Smooth muscle cell (in vitro differentiated cells): ENCODE data around the gene SEPTIN12. TPM values are rescaled to one million over a fixed set of nuclear protein-coding genes. Genes with fewer than 3 reads are reported as not detected.

Source experiments
- DNase-seq: peaks from one replicate; lab custom pipeline; 2025; ENCODE audit not compliant: unreplicated experiment; lab: John Stamatoyannopoulos, UW
- H2AFZ ChIP-seq: fragments of 200-600 bp; sonication (generic); 2 replicates; pipeline ENCODE4 v1.6.0; 2016; ENCODE audit warnings: antibody characterized with exemption, low read depth, mild to moderate bottlenecking
- H3F3A ChIP-seq: fragments of 200-600 bp; sonication (generic); 2 replicates; pipeline ENCODE4 v1.6.0; 2017; ENCODE audit warnings: antibody characterized with exemption, low read depth
- H3K27ac ChIP-seq: fragments of 200-600 bp; sonication (generic); 2 replicates; pipeline ENCODE4 v1.5.1; 2016; ENCODE audit warnings: low read depth, mild to moderate bottlenecking
- H3K27me3 ChIP-seq: fragments of 200-600 bp; sonication (generic); 2 replicates; pipeline ENCODE4 v1.6.1; 2016; ENCODE audit warnings: low read depth, mild to moderate bottlenecking
- H3K36me3 ChIP-seq: fragments of 200-600 bp; sonication (generic); 2 replicates; pipeline ENCODE4 v1.5.1; 2016; ENCODE audit warnings: low read depth
- H3K4me1 ChIP-seq: fragments of 200-600 bp; sonication (generic); 2 replicates; pipeline ENCODE4 v1.5.1; 2016; ENCODE audit warnings: low read depth
- H3K4me2 ChIP-seq: fragments of 200-600 bp; sonication (generic); 2 replicates; pipeline ENCODE4 v1.6.0; 2016; ENCODE audit warnings: mild to moderate bottlenecking
- H3K4me3 ChIP-seq: fragments of 200-600 bp; sonication (generic); 2 replicates; pipeline ENCODE4 v1.5.1; 2016; ENCODE audit warnings: mild to moderate bottlenecking
- H3K79me2 ChIP-seq: fragments of 200-600 bp; sonication (generic); 2 replicates; pipeline ENCODE4 v1.6.0; 2016; ENCODE audit warnings: low read depth, mild to moderate bottlenecking
- H3K9ac ChIP-seq: fragments of 200-600 bp; sonication (generic); 2 replicates; pipeline ENCODE4 v1.6.0; 2016; ENCODE audit warnings: low read depth
- H3K9me3 ChIP-seq: fragments of 200-600 bp; sonication (generic); replicated peaks from 2 replicates; pipeline ENCODE4 v1.5.1; 2016; ENCODE audit warnings: low read depth
- H4K20me1 ChIP-seq: fragments of 200-600 bp; sonication (generic); 2 replicates; pipeline ENCODE4 v1.6.0; 2016; ENCODE audit warnings: low read depth
- CTCF ChIP-seq: fragments of 200-600 bp; sonication (generic); IDR thresholded peaks from 2 replicates; pipeline ENCODE4 v1.5.1; 2017; ENCODE audit warnings: borderline replicate concordance, mild to moderate bottlenecking, antibody characterized with exemption; ENCODE audit not compliant: insufficient read depth, poor library complexity, severe bottlenecking
- WGBS: methylation state at CpG from one replicate; pipeline ENCODE4 v1.1.7; 2016; ENCODE audit warnings: low lambda C conversion rate; 5-methylcytosine and 5-hydroxymethylcytosine counted together
- polyA plus RNA-seq: library from polyadenylated mRNA; unstranded; fragments of >200 nt; fragmentation: Nextera tagmentation; extraction: Ambion mirVana; gene quantifications from 2 replicates; pipeline ENCODE4 v1.2.1, GENCODE V29; 2016
- total RNA-seq: library from RNA; depleted of rRNA; stranded (reverse); fragments of >200 nt; gene quantifications from 2 replicates; pipeline ENCODE4 v1.2.3, GENCODE V29; 2014

Gene SEPTIN12
- total and polyA plus RNA-seq, 2 experiments from 2014 or later, result not detected

GRCh38 chr16:4811242-4811641 lies 23.1 kb upstream of the SEPTIN12 start:
- WGBS, result 100% methylated on average over 3 of the region's 3 CpGs
- peaks cover 21% of the 10 kb centered on the region for H3K36me3 ChIP-seq
- H3K79me2 ChIP-seq, result no peaks in the 10 kb centered on the region
- H3K4me2 ChIP-seq, result no peak overlapping the region
- peaks cover under 1% of the 10 kb centered on the region for H3F3A ChIP-seq
- no peaks in the 10 kb centered on the region for H4K20me1 ChIP-seq
- no peak overlapping the region for H2AFZ ChIP-seq
- H3K27ac ChIP-seq, result no peak overlapping the region
- H3K9me3 ChIP-seq, result no peaks in the 10 kb centered on the region
- no peak overlapping the region for H3K4me3 ChIP-seq
- H3K4me1 ChIP-seq, result no peaks in the 10 kb centered on the region
- no peak for TF ChIP-seq CTCF
- H3K9ac ChIP-seq, result no peak overlapping the region
- no peak for DNase-seq
- no peaks in the 10 kb centered on the region for H3K27me3 ChIP-seq

GRCh38 chr16:4806280-4806679 lies 18.1 kb upstream of the SEPTIN12 start:
- no peaks in the 10 kb centered on the region for H3K27me3 ChIP-seq
- H3K79me2 ChIP-seq, result peaks cover 4% of the 10 kb centered on the region
- H3K27ac ChIP-seq, result no peak overlapping the region
- H3F3A ChIP-seq, result peaks cover 25% of the 10 kb centered on the region
- no peaks in the 10 kb centered on the region for H4K20me1 ChIP-seq
- H2AFZ ChIP-seq, result no peak overlapping the region
- 67% methylated on average over 6 of the region's 6 CpGs for WGBS
- peaks cover 15% of the 10 kb centered on the region for H3K36me3 ChIP-seq
- no peak overlapping the region for H3K4me2 ChIP-seq
- no peak for TF ChIP-seq CTCF
- no peak overlapping the region for H3K9ac ChIP-seq
- no peaks in the 10 kb centered on the region for H3K9me3 ChIP-seq
- no peak for DNase-seq
- H3K4me1 ChIP-seq, result peaks cover 8% of the 10 kb centered on the region
- no peak overlapping the region for H3K4me3 ChIP-seq

GRCh38 chr16:4805231-4805630 lies 17.1 kb upstream of the SEPTIN12 start:
- 93% methylated on average over 11 of the region's 11 CpGs for WGBS

More at GRCh38 chr16:4805231-4805630, 17.1 kb upstream of the SEPTIN12 start:
- H3K36me3 ChIP-seq, result peaks cover 14% of the 10 kb centered on the region
- H2AFZ ChIP-seq, result no peak overlapping the region
- H3K4me3 ChIP-seq, result no peak overlapping the region
- H4K20me1 ChIP-seq, result no peaks in the 10 kb centered on the region
- no peaks in the 10 kb centered on the region for H3K27me3 ChIP-seq
- peaks cover 8% of the 10 kb centered on the region for H3K4me1 ChIP-seq
- H3K9me3 ChIP-seq, result no peaks in the 10 kb centered on the region
- peak overlapping the region; percentile 15 for H3K27ac ChIP-seq
- no peak for DNase-seq
- no peak overlapping the region for H3K4me2 ChIP-seq
- no peak for TF ChIP-seq CTCF
- H3F3A ChIP-seq, result peaks cover 25% of the 10 kb centered on the region
- peaks cover 4% of the 10 kb centered on the region for H3K79me2 ChIP-seq
- H3K9ac ChIP-seq, result no peak overlapping the region
